ENCODE data around the gene HEPACAM2.

HEPACAM2 gene

DNA sequence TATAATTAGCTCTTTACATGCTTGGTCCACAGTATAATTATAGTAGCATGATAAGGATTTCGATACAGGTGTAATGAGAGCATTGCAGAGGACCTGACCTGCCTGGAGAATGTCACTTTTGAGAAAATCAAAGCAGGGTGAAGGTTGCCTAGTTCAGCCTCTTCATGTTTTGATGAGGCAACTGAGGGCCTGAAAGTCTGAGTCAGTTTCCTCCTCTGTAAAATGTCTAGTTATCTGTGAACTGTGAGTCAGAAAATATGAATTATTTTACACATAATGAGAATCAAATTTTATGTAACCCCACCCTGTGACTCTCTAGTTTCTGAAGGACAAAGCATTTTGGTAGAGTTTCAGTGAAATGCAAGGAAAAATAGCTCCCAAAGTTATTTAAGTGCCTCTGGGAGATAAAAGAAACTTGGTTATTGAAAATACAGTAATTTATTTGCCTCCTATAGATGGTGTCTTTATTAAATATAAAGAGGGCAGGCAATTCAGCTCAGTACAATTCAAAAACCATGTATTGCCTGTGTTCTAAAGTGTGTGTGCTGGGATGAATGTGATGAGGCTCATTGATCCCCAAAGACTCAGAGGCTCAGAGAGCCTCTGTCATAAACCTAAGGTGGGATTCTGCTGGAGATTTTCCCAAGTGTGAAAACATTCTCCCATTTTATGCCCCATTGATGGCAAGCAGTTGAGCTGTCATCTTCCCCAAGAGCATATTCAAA is 40.8 kb downstream of the HEPACAM2 start:
- H3K36me3 Mint-ChIP-seq (ENCODE audit: low read depth): no peaks in the 10 kb centered on the region
- H3K4me3 Mint-ChIP-seq: no peak overlapping the region
- intact Hi-C loops (cut with micrococcal nuclease): no loop called here
- no peaks in the 10 kb centered on the region for H3K4me1 Mint-ChIP-seq (ENCODE audit: low read depth)
- H3K27ac Mint-ChIP-seq: no peak overlapping the region
- H3K9me3 Mint-ChIP-seq: no peaks in the 10 kb centered on the region
- H3K27me3 Mint-ChIP-seq: peaks cover 23% of the 10 kb centered on the region

DNA sequence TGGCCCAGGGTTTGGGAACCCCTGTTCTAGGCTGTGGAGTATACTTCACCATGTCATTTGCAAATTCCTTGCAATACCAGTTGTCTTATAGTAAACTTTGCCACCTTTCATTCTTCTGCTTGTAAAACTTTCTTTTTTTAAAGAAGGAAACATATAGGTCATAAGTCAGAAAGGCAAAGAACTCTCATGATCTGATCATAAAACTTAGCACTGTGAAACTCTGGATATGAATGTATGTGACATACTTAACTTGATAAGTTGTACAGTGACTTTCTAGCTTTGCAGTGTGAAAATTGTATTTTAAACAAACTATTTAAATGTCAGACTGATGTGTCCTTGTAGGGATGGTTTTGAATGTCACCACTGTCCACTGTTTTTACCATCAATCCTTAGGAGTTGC is 47.1 kb downstream of the HEPACAM2 start:
- H3K9me3 Mint-ChIP-seq: no peaks in the 10 kb centered on the region
- peaks cover 14% of the 10 kb centered on the region for H3K4me1 Mint-ChIP-seq (ENCODE audit: low read depth)
- no peak overlapping the region for H3K27ac Mint-ChIP-seq
- H3K36me3 Mint-ChIP-seq (ENCODE audit: low read depth): no peaks in the 10 kb centered on the region
- H3K4me3 Mint-ChIP-seq: no peak overlapping the region
- intact Hi-C loops (cut with micrococcal nuclease): loop anchor here (2.0 kb wide), 1 partner anchor 50 kb away; no protein-coding TSS in a partner anchor
- H3K27me3 Mint-ChIP-seq: peaks cover 11% of the 10 kb centered on the region

DNA sequence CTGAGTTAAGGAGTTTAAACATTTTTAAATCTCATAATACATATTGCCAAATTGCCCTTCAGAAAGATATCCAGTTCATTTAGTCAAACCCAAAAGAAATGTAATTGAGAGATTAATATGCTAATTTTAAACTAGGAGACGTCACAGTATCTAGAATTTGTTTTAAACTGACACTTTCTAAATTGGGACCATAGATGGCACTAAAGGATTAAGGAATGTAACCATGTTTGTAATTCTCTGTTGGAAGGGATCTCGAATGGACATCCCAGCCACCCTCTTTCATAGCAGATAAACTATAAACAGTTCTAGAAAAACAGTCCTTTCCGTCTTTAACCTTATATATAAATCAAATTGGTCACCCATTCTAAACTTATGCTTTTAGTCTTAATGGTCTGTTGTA is 48.1 kb downstream of the HEPACAM2 start:
- Mint-ChIP-seq H3K27me3 (peaks cover 10% of the 10 kb centered on the region), H3K4me1 (ENCODE audit: low read depth) (peaks cover 14% of the 10 kb centered on the region), H3K9me3 (peaks cover 7% of the 10 kb centered on the region), H3K27ac (no peak overlapping the region), H3K4me3 (no peak overlapping the region), H3K36me3 (ENCODE audit: low read depth) (no peaks in the 10 kb centered on the region)
- intact Hi-C loops (cut with micrococcal nuclease): loop anchor here (2.0 kb wide), 1 partner anchor 51 kb away; no protein-coding TSS in a partner anchor

DNA sequence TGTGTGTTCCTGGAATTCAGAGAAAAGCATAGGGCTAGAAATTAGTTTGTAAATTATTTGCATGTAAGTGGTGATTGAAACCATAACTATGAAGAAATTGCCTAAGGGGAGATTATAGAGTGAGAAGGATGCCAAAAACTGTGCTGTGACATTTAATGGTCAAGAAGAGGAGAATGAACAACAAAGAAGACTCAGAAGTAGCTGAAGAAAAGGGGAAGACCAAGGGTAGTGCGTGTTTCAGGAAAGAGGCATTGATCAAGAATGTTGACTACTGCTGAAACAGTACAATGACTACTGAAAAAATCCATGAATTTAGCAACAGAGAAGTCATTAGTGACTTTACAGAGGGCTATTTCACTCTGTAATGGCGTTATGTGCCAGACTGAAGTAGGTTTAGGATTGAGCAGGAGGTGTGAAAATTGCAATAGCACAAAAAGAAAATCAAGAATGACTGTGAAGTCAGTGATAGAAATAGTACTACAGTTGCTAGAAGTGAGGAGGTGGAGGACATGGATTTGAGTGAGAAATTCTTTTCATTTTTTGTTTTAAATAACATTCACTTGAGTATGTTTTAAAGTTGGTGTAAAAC is 49.2 kb downstream of the HEPACAM2 start:
- peaks cover 14% of the 10 kb centered on the region for H3K4me1 Mint-ChIP-seq (ENCODE audit: low read depth)
- no peak overlapping the region for H3K27ac Mint-ChIP-seq
- no peak overlapping the region for H3K4me3 Mint-ChIP-seq
- H3K36me3 Mint-ChIP-seq (ENCODE audit: low read depth): no peaks in the 10 kb centered on the region
- H3K27me3 Mint-ChIP-seq: peaks cover 7% of the 10 kb centered on the region
- intact Hi-C loops (cut with micrococcal nuclease): no loop called here
- H3K9me3 Mint-ChIP-seq: peaks cover 18% of the 10 kb centered on the region

DNA sequence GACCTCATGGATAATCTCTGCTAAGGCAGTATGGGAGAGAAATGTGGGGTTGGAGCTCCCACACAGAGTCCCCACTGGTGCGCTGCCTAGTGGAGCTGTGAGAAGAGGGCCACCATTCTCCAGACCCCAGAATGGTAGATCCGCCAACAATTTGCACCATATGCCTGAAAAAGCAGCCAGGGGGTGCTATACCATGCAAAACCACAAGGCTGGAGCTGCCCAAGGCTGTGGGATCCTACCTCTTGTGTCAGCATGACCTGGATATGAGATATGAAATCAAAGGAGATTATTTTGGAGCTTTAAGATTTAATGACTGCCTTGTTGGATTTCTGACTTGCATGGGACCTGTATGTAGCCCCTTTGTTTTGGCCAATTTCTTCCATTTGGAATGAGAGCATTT is 51.0 kb downstream of the HEPACAM2 start:
- no peak overlapping the region for H3K27ac Mint-ChIP-seq
- H3K36me3 Mint-ChIP-seq (ENCODE audit: low read depth): no peaks in the 10 kb centered on the region
- H3K4me1 Mint-ChIP-seq (ENCODE audit: low read depth): peaks cover 14% of the 10 kb centered on the region
- intact Hi-C loops (cut with micrococcal nuclease): no loop called here
- no peak overlapping the region for H3K4me3 Mint-ChIP-seq
- peaks cover 34% of the 10 kb centered on the region for H3K9me3 Mint-ChIP-seq
- H3K27me3 Mint-ChIP-seq: peaks cover 4% of the 10 kb centered on the region

DNA sequence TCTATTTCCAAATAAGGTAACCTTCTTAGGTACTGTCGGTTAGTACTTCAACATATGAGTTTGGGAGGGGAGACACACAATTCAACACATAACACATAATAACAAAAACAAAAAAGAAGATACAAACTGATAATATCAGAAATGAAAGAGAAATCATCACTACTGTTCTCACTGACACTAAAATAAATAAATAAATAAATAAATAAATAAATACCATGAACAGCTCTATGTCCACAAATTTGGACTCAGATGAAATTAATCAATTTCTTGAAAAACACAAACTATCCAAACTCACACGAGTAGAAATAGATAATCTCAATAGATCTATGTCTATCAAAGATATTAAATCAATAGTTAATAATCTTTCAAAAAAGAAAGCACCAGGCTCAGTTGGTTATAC is 53.6 kb downstream of the HEPACAM2 start:
- H3K4me1 Mint-ChIP-seq (ENCODE audit: low read depth): peaks cover 14% of the 10 kb centered on the region
- intact Hi-C loops (cut with micrococcal nuclease): no loop called here
- H3K4me3 Mint-ChIP-seq: no peak overlapping the region
- H3K27ac Mint-ChIP-seq: no peak overlapping the region
- H3K9me3 Mint-ChIP-seq: peaks cover 52% of the 10 kb centered on the region
- no peaks in the 10 kb centered on the region for H3K36me3 Mint-ChIP-seq (ENCODE audit: low read depth)
- peaks cover 4% of the 10 kb centered on the region for H3K27me3 Mint-ChIP-seq

DNA sequence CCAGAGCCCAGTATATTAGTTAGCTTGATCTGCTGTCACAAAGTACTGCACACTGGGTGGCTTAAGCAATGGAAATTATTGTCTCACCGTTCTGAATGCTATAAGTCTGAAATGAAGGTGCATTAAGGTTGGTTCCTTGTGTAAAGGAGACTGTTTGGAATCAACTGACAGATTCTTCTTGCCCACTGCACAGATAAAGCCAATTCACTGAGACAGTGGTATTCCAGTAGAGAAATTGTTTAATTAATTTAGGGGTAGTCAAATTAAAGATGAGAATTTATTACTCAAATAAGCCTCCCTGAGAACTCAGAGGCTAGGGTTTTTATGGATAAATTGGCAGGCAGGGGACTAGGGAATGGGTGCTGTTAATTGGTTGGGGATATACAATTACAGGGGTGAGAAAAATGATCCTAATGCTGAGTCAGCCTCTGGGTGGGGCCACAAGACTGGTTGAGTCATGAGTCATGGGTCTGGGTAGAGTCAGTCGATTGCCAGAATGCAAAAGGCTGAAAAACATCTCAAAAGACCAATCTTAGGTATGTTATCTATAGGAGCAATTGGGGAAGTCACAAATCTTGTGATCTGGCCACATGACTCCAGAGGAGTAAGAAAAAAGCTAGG is 54.6 kb downstream of the HEPACAM2 start:
- H3K4me1 Mint-ChIP-seq (ENCODE audit: low read depth): peaks cover 5% of the 10 kb centered on the region
- H3K27me3 Mint-ChIP-seq: peaks cover 6% of the 10 kb centered on the region
- H3K4me3 Mint-ChIP-seq: no peak overlapping the region

DNA sequence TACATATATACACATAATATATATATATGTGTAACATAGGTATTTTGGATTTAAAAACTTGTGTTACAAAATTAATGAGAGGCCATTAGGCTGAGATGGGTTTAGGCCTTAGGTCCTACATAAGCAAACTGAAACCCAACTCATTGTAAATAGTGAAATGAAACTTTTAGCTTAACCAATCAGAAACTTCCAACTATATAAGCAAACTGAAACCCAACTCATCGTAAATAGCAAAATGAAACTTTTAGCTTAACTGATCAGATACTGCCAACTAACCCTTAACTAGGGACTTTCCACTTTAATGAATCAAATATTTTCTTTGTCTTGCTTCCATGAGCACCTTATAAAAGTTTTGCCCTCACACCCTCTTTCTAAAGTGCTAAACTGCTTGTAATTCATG is 60.8 kb downstream of the HEPACAM2 start:
- Mint-ChIP-seq H3K27ac (no peak overlapping the region), H3K4me3 (no peak overlapping the region), H3K36me3 (ENCODE audit: low read depth) (no peaks in the 10 kb centered on the region), H3K9me3 (peaks cover 55% of the 10 kb centered on the region), H3K27me3 (peaks cover 6% of the 10 kb centered on the region), H3K4me1 (ENCODE audit: low read depth) (no peaks in the 10 kb centered on the region)
- intact Hi-C loops (cut with micrococcal nuclease): no loop called here

More for the DNA sequence above, 54.6 kb downstream of the HEPACAM2 start:
- Mint-ChIP-seq H3K9me3 (peaks cover 62% of the 10 kb centered on the region), H3K36me3 (ENCODE audit: low read depth) (no peaks in the 10 kb centered on the region), H3K27ac (no peak overlapping the region)
- intact Hi-C loops (cut with micrococcal nuclease): no loop called here

DNA sequence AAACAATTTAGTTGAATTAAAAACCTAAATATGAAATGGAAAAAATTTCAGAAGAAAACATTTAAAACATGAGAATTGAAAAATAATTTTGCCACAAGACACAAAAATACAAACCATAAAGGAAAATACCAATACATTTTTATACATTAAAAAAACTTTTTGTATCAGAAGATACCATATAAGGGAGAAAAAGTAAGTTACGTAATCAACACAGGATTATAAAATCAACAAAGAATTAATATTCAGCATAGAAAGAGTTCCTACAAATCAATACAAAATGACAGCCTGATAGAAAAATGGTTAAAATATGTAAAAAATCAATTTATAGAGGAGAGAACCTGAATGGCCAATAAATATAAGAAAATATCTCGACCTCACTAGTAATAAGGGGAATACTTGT is 61.5 kb downstream of the HEPACAM2 start:
- no peaks in the 10 kb centered on the region for H3K36me3 Mint-ChIP-seq (ENCODE audit: low read depth)
- intact Hi-C loops (cut with micrococcal nuclease): no loop called here
- no peak overlapping the region for H3K4me3 Mint-ChIP-seq
- H3K27ac Mint-ChIP-seq: no peak overlapping the region
- H3K4me1 Mint-ChIP-seq (ENCODE audit: low read depth): no peaks in the 10 kb centered on the region
- peaks cover 6% of the 10 kb centered on the region for H3K27me3 Mint-ChIP-seq
- peaks cover 59% of the 10 kb centered on the region for H3K9me3 Mint-ChIP-seq

DNA sequence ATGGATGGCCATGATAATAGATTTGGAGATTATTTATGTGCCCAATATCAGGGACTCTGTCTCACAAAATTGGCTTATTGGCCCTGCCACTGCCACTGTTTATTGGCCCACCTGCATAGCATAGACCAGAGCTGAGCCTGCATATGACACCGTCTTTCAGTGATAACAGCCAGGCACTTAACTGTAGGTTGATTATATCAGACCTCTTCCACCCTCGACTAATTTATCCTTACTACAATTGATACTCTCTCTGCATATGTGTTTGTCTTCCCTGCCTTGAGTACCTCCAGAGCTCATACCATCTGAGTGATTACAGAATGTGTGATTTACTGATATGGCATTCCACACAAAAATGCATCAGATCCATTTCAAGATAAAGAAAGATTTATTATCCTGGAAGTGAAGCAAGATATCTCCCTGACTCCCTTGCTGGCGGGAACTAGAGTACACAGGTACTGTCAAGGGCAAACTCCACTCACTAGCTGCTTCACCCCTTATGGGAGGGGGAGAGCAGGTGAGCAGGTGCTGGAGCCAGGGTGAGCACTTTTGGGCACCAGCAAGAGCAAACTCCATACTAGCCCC is 65.0 kb downstream of the HEPACAM2 start:
- no peaks in the 10 kb centered on the region for H3K4me1 Mint-ChIP-seq (ENCODE audit: low read depth)
- H3K27me3 Mint-ChIP-seq: no peaks in the 10 kb centered on the region
- intact Hi-C loops (cut with micrococcal nuclease): no loop called here
- peaks cover 34% of the 10 kb centered on the region for H3K9me3 Mint-ChIP-seq
- H3K4me3 Mint-ChIP-seq: no peak overlapping the region
- H3K27ac Mint-ChIP-seq: no peak overlapping the region
- no peaks in the 10 kb centered on the region for H3K36me3 Mint-ChIP-seq (ENCODE audit: low read depth)

DNA sequence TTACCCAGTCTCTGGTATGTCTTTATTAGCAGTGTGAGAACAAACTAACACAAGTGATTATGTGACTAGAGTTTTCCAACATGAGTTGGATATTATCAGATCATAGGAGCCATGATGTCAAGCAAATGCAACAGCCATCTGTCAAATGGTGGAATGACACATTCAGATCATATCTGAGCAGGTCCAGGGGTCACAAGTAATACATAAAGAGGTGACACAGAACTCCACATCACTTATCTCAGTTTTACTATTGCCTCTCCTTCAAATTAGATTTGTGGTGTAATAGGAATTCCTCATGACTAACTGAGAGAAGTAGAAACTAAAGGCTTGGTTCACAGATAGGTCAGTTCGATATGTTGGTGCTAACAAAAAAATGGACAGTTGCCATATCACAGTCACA is 65.9 kb downstream of the HEPACAM2 start:
- intact Hi-C loops (cut with micrococcal nuclease): no loop called here
- Mint-ChIP-seq H3K36me3 (ENCODE audit: low read depth) (no peaks in the 10 kb centered on the region), H3K9me3 (peaks cover 34% of the 10 kb centered on the region), H3K4me1 (ENCODE audit: low read depth) (no peaks in the 10 kb centered on the region), H3K27me3 (no peaks in the 10 kb centered on the region), H3K4me3 (no peak overlapping the region), H3K27ac (no peak overlapping the region)

DNA sequence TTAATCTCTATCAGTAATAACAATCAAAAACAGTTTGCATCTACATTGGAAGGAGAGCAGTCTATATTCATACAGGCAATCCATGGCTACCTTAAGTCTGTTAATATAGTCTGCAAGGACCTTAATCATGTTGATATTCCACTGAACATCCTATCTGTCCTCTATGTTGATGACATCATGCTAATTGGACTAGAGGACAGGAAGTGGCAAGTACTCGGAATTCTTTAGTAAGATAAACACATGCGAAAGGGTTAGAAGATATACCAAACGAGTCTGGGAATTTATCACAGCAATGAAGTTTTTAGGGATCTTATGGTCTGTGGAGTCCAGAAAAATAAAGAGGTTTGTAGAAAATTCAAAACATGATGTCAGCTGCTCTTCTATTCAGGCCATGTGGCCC is 66.8 kb downstream of the HEPACAM2 start:
- peaks cover 34% of the 10 kb centered on the region for H3K9me3 Mint-ChIP-seq
- no peak overlapping the region for H3K27ac Mint-ChIP-seq
- H3K4me3 Mint-ChIP-seq: no peak overlapping the region
- no peaks in the 10 kb centered on the region for H3K27me3 Mint-ChIP-seq
- intact Hi-C loops (cut with micrococcal nuclease): no loop called here
- H3K4me1 Mint-ChIP-seq (ENCODE audit: low read depth): no peaks in the 10 kb centered on the region
- H3K36me3 Mint-ChIP-seq (ENCODE audit: low read depth): no peaks in the 10 kb centered on the region

DNA sequence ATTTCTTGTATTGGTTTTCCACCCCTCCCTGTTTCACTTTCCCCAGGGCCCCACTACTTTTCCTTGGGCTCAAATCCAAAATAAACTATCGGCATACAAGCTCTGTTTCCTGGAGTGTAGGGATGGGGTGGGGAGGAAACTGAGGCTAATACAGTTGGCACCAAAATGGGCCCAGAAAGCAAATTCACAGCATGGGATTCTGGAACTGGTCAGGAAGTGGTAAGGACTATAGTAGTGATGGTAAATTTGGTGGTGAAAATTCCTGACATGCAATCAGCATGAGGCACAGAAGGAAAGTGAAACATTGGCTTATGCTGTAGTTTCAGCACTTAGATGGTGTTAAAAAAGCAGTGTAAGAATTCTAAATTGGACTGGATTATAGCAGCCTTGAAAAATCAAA is 69.4 kb downstream of the HEPACAM2 start:
- Mint-ChIP-seq H3K4me1 (ENCODE audit: low read depth) (peaks cover 1% of the 10 kb centered on the region), H3K9me3 (peaks cover 22% of the 10 kb centered on the region), H3K27ac (no peak overlapping the region), H3K27me3 (no peaks in the 10 kb centered on the region), H3K36me3 (ENCODE audit: low read depth) (no peaks in the 10 kb centered on the region), H3K4me3 (no peak overlapping the region)
- intact Hi-C loops (cut with micrococcal nuclease): no loop called here

DNA sequence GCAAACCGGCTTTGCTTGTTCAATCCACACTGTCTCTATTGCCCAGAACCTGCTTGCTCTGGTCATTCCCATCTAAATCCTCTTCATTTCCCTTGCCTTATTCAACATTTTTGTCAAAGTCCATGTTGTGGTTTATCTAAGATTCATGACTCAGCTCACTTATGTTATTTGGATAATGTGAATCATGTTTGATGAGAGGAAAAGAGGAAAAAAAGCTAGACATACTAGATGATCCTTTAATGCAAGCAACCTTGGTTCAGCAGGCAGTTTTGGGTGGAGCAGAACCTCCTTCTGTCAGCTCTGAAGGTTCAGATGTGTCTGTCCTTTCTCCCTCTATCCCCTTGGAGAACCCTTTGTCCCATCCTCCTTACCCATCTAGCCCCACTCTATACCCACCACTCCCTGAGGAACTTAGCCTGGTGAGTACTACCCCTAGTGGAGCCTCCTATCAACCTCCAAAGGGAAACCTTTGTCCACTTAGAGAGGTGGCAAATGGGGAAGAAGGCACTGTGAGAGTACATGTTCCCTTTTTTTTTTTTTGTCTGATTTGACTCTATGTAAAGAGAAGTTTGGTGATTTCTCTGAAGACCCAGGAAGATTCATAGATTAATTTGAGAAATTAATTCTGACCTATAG is 76.0 kb downstream of the HEPACAM2 start:
- Mint-ChIP-seq H3K4me3 (peak overlapping the region; percentile 20), H3K4me1 (ENCODE audit: low read depth) (peaks cover 47% of the 10 kb centered on the region), H3K36me3 (ENCODE audit: low read depth) (peaks cover 14% of the 10 kb centered on the region), H3K27ac (peak overlapping the region; percentile 90), H3K27me3 (no peaks in the 10 kb centered on the region), H3K9me3 (no peaks in the 10 kb centered on the region)
- intact Hi-C loops (cut with micrococcal nuclease): no loop called here

All from dendritic cell treated with granulocyte-macrophage colony-stimulating factor and Interleukin-4, amounts not matched to agents 40 ng/mL and 50 ng/mL, for 4 days (primary cell).